ENCODE data around the gene OBP2B. TPM values are rescaled to one million over a fixed set of nuclear protein-coding genes. Genes with fewer than 3 reads are reported as not detected.

Gene OBP2B
- total RNA-seq, 4 donors from 2014 or later = 2.6 to 11.7 (median 7.1) TPM

DNA sequence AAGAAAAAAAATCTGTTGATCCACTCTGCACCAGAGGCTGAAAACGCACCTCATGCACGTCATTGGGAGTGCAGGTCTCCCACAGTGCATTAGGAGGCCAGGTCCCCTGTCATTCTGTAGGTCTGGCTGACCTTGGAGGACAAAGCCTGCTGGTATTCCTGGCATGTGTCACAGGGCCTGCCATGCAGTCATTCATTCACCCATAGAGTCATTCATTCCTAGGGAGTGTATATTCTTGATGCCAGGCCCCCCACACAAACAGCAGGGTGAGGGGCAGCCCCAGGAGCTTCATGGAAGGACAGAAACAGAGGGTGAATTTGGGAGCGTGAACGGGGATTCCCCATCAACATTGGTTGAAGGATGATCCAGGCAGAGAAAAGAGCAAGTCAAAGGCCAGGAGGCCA is 47.5 kb downstream of the OBP2B start:
- no peak for DNase-seq (ENCODE audit: low spot score in 2 of 2)
- H3K27ac ChIP-seq = no peak overlapping the region
- no peak overlapping the region for H3K4me3 ChIP-seq
- H3K4me1 ChIP-seq = peaks cover 26% of the 10 kb centered on the region
- TF ChIP-seq, protein P1, sequence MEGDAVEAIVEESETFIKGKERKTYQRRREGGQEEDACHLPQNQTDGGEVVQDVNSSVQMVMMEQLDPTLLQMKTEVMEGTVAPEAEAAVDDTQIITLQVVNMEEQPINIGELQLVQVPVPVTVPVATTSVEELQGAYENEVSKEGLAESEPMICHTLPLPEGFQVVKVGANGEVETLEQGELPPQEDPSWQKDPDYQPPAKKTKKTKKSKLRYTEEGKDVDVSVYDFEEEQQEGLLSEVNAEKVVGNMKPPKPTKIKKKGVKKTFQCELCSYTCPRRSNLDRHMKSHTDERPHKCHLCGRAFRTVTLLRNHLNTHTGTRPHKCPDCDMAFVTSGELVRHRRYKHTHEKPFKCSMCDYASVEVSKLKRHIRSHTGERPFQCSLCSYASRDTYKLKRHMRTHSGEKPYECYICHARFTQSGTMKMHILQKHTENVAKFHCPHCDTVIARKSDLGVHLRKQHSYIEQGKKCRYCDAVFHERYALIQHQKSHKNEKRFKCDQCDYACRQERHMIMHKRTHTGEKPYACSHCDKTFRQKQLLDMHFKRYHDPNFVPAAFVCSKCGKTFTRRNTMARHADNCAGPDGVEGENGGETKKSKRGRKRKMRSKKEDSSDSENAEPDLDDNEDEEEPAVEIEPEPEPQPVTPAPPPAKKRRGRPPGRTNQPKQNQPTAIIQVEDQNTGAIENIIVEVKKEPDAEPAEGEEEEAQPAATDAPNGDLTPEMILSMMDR (IDR thresholded peaks at IDR 0.05) = no peak
- TF ChIP-seq EP300 (IDR thresholded peaks at IDR 0.05) = no peak
- no peak for TF ChIP-seq POLR2AphosphoS5 (IDR thresholded peaks at IDR 0.05)
- TF ChIP-seq POLR2A (IDR thresholded peaks at IDR 0.05) = no peak
- H3K36me3 ChIP-seq = no peaks in the 10 kb centered on the region
- WGBS = 87% methylated on average over 4 of the region's 4 CpGs
- H3K9me3 ChIP-seq = no peaks in the 10 kb centered on the region
- H3K27me3 ChIP-seq = peaks cover 6% of the 10 kb centered on the region

DNA sequence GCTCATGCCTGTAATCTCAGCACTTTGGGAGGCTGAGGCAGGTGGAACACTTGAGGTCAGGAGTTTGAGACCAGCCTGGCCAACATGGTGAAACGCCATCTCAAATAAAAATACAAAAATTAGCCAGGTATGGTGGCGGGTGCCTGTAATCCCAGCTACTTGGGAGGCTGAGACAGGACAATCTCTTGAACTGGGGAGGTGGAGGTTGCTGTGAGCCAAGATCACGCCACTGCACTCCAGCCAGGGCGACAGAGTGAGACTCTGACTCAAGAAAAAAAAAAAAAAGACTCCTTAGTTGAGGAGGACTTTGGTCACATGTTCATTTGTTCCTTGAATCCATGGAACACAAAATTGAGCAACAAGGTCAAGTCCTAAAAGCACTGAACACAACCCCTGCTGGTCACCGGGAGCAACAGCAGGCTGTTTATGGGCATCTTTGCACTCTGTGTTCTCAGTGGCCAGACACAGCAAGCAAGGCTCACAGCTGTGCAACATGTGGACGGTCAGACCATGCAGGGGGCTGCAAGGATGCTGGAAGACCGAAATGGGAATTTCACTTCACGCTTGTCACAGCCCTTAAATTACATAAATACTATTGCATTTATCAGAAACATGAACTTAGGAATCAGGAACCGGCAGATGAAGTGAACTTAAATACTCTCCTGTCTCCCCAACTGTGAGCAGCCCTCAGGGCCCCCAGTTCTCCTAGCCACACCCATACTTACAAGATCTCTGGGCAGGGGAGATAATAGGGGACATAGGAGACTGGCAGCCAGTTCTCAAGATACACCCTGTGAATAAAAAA is 48.1 kb downstream of the OBP2B start:
- DNase-seq (ENCODE audit: low spot score in 2 of 2) = peak in 1 of 2 donors; percentile 84
- no peak for TF ChIP-seq POLR2A (IDR thresholded peaks at IDR 0.05)
- peak in 1 of 3 donors; percentile 50 for TF ChIP-seq POLR2AphosphoS5 (IDR thresholded peaks at IDR 0.05)
- TF ChIP-seq, protein P1 (IDR thresholded peaks at IDR 0.05) = peak; percentile 70 to 83
- no peak overlapping the region for H3K27ac ChIP-seq
- H3K9me3 ChIP-seq = no peaks in the 10 kb centered on the region
- peaks cover 26% of the 10 kb centered on the region for H3K4me1 ChIP-seq
- WGBS = 58% methylated on average over 9 of the region's 9 CpGs
- H3K36me3 ChIP-seq = no peaks in the 10 kb centered on the region
- no peak overlapping the region for H3K4me3 ChIP-seq
- peaks cover 6% of the 10 kb centered on the region for H3K27me3 ChIP-seq

DNA sequence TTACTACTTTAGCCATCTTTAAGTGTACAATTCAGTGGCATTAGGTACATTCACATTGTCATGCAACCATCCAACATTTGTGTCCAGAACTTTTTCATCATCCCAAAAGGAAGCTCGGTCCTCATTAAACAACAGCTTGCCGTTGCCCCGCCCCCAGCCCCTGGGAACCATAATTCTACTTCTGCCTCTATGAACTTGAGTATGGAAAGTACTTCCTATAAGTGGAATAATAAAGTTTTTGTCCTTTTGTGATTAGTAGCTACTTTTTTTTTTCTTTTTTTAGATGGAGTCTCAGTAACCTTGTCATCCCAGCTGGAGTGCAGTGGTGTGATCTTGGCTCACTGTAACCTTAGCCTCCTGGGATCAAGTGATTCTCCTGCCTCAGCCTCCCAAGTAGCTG is 50.4 kb downstream of the OBP2B start:
- no peaks in the 10 kb centered on the region for H3K36me3 ChIP-seq
- no peaks in the 10 kb centered on the region for H3K9me3 ChIP-seq
- H3K4me1 ChIP-seq = peaks cover 16% of the 10 kb centered on the region
- TF ChIP-seq EP300 (IDR thresholded peaks at IDR 0.05) = no peak
- no peak for TF ChIP-seq POLR2A (IDR thresholded peaks at IDR 0.05)
- TF ChIP-seq, protein P1 (IDR thresholded peaks at IDR 0.05) = no peak
- TF ChIP-seq POLR2AphosphoS5 (IDR thresholded peaks at IDR 0.05) = no peak
- no peak overlapping the region for H3K4me3 ChIP-seq
- H3K27me3 ChIP-seq = peaks cover 6% of the 10 kb centered on the region
- H3K27ac ChIP-seq = no peak overlapping the region
- DNase-seq (ENCODE audit: low spot score in 2 of 2) = no peak
- WGBS = 87% methylated on average over 3 of the region's 3 CpGs

Other genes starting within 250 kb of the OBP2B start
- gene GFI1B, start 230.6 kb downstream of the OBP2B start, total RNA-seq = not detected
- gene GTF3C5, start 178.3 kb downstream of the OBP2B start, total RNA-seq = 100 to 1,000 TPM in 1 of 4 donors, 10 to 100 TPM in 3; 55.8 to 103 (median 63.1) TPM
- 10 to 100 TPM in 1 of 4 donors, 1 to 10 TPM in 3; 5.2 to 10.7 (median 5.9) TPM for gene CEL, start 147.3 kb downstream of the OBP2B start, total RNA-seq
- 100 to 1,000 TPM; 173 to 244 (median 212) TPM for gene RALGDS, start 88.0 kb downstream of the OBP2B start, total RNA-seq
- 10 to 100 TPM in 1 of 4 donors, 1 to 10 TPM in 3; 2.6 to 14.6 (median 5.8) TPM for gene GBGT1, start 45.3 kb downstream of the OBP2B start, total RNA-seq
- gene ABO, start 66.0 kb upstream of the OBP2B start, total RNA-seq = 10 to 100 TPM in 2 of 4 donors, 1 to 10 TPM in 2; 2.6 to 17.9 (median 7.9) TPM
- gene SURF6, start 126.9 kb upstream of the OBP2B start, total RNA-seq = 10 to 100 TPM; 11.5 to 17.1 (median 15.8) TPM
- 10 to 100 TPM; 11.5 to 27.4 (median 18.8) TPM for gene MED22, start 138.9 kb upstream of the OBP2B start, total RNA-seq
- 1,000 to 10,000 TPM; 1,468 to 3,048 (median 2,531) TPM for gene RPL7A, start 139.0 kb upstream of the OBP2B start, total RNA-seq
- gene SURF1, start 147.2 kb upstream of the OBP2B start, total RNA-seq = 10 to 100 TPM; 29.1 to 45.0 (median 33.4) TPM
- 10 to 100 TPM; 15.3 to 42.3 (median 31.2) TPM for gene SURF2, start 147.3 kb upstream of the OBP2B start, total RNA-seq
- gene SURF4, start 166.8 kb upstream of the OBP2B start, total RNA-seq = 100 to 1,000 TPM in 3 of 4 donors, 10 to 100 TPM in 1; 71.7 to 136 (median 118) TPM
- 1 to 10 TPM in 3 of 4 donors, not detected in 1; 1.8 to 4.2 (median 2.3) TPM for gene STKLD1, start 167.1 kb upstream of the OBP2B start, total RNA-seq
- 10 to 100 TPM; 20.9 to 28.3 (median 22.2) TPM for gene REXO4, start 208.8 kb upstream of the OBP2B start, total RNA-seq
- gene ADAMTS13, start 213.1 kb upstream of the OBP2B start, total RNA-seq = 1 to 10 TPM; 1.2 to 3.3 (median 1.6) TPM

Data from suprapubic skin (tissue), 4 donors.